Activated gamma-delta T cell treated with Interleukin-2 at 50 U/mL for 16 hours (primary cell): ENCODE measurements around the gene TENM4.

ENCODE experiments used
- DNase-seq: peaks from one replicate; pipeline ENCODE4 v3.0.0-alpha.2; 2020

Gene TENM4

DNA sequence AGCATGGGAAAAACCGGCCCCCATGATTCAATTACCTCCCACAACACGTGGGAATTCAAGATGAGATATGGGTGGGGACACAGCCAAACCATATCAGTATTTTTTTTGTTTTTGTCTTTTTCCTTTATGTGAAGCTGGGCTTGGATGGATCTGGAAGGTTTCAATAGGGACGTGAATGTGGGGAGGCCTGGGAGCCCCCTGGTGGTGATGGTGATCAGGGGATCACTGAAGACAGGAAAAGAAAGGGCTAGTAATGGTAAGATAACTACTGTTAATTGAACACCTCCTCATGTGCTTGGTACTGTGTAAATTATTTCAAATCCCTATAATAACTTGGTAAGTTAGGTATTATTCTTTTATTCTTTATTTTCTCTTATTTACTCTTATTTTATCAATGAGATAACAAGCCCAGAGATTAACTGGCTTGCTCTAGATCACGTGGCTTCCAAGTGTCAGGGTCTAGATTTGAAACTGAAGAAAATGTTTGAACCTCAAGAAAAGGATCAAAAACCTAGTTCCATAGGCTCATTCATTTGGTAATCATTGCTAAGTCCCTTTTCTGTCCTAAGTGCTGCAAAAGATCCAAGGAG is 364.2 kb downstream of the TENM4 start:
- DNase-seq: no peak

DNA sequence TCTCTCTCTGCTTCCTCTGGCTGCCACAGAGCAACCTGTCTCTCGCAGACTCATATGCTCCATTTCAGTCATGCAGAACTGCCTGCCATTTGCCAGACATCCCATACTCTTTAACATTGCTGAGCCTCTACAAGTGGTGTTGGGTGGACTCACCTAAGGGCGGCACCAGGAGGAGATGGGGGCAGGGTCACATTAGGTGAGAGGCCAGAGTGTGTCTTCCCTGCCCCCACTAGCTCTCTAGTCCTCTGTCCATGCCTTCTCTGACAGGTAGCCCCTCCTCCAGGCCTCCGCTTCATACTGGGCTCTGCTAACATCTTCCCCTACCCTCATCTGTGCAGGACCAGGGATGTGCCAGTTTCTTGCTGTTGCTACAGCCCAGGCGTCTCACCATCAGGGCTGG is 366.3 kb downstream of the TENM4 start:
- no peak for DNase-seq

DNA sequence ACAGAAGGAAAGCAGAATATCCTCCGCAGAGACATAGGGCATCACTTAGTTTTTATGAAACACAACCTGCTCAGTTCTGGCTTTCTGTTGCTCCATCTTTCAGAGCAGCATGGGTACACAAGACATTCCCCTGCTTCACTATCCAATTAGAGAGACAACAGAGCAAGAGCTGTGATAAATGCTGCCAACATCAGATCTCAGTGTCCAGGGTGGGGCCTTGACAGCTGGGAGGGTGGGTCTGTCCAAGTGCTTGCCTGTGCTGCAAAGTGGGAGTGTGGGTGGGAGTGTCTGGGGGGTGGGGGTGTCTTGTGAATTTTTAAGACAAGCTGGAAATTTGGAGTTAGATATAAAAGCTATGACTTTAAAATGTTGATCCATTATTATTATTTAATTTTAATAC is 369.6 kb downstream of the TENM4 start:
- no peak for DNase-seq

DNA sequence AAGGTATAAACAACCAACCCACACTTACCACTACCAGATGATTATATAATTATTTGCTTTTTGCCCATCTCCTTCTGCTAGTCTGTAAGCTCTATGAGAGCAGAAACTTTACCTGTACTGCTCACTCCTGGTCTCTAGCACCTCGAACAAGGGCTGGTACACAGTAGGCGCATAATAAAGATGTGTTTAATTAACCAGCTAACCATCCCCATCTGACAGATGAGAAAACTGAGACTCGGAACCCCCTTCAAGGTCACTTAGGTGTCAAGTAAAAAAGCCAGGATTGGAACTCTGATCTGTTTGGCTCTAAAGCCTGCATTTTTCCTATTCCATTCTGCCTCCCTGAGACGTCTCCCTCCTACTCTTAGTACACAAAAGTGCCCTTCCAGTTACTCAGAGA is 370.3 kb downstream of the TENM4 start:
- no peak for DNase-seq

DNA sequence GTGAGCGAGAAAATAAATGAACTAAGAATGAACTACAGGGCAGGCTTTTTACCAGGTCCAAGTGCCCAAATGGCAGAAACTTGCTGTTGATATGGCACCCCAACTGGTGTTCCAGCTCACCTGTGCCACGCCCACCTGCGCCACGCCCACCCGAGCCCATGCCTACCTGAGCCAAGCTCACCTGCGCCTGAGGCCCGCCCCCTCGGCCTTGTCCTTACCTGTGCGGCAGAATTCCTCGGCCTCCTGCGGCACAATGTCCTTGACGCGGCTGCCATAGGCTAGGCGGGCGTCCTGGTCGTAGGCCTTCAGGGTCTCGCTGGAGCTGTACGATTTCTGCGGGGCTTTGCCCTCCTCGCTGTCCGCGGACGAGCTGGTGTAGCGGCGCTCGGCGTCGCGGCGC is 371.3 kb downstream of the TENM4 start:
- no peak for DNase-seq

DNA sequence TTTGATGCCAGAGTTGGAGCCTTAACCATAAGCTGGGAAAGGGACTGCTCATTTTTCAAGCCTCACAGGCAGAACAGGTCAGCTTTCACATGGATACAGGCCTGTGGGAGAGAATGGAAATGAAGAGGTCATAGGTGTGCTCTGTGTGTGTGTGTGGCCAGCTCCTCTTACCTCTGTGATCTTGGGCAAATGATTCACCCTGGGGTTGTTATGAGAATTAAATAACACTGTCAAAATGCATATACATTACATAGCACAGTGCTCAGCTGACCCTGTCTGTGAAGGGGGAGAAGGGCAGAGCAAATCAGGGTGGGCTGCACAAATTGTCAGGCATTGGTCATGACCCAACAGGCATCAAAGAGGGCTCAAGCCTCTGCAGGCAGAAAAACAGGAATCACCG is 372.5 kb downstream of the TENM4 start:
- no peak for DNase-seq

DNA sequence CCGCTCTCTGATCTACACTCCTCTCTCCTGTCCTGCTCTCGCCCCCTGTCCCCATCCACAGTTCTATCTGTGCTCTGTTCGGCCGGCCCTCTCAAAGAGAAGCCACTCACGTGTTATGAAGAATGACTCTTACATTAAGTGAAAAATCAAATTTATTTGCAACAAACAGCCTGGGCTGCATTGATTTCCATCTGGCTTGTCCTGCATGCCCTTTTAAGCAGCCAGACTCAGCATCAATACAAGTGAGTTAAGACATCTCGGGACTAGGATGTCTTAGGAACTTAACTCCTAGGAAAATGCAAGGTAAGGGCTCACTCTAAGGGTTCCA is 373.5 kb downstream of the TENM4 start:
- no peak for DNase-seq

DNA sequence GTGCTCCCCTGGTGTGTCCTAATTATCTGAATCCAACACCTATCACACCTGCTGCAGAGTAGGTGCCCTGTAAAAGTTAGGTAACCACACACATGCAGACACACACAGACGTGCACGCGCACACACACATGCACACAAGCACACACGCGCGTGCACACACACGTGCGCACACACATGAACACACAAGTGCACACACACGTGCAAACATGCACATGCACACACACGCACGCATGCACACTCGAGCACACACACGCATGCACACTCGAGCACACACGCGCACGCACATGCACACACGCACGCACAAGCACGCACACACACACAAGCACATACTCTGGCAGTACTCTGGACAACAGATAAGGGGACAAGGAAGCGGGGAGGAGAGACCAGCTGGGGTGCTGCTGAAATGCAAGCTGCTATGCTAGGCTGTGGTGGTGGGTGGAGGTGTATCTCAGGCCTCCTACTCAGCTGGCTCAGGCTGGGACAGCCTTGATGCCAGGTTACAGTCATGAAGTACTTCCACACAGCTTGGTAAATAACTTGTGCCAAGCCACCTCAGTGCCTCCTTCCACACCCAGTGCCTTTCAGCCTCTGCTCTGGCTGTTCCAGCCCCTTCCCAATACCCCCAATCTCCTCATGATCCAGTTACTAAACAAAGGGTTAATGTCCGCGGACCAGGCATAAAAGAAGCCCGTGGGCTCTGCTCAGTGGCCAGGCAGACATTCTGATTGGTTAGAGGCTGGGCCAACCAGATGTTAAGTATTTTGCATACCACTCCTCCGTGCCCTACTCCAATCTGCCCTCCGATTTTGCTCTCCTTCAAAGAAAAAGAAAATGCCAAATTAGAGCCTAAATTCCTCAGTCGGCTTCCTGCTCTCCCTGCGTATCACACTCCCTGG is 374.1 kb downstream of the TENM4 start:
- DNase-seq: no peak

DNA sequence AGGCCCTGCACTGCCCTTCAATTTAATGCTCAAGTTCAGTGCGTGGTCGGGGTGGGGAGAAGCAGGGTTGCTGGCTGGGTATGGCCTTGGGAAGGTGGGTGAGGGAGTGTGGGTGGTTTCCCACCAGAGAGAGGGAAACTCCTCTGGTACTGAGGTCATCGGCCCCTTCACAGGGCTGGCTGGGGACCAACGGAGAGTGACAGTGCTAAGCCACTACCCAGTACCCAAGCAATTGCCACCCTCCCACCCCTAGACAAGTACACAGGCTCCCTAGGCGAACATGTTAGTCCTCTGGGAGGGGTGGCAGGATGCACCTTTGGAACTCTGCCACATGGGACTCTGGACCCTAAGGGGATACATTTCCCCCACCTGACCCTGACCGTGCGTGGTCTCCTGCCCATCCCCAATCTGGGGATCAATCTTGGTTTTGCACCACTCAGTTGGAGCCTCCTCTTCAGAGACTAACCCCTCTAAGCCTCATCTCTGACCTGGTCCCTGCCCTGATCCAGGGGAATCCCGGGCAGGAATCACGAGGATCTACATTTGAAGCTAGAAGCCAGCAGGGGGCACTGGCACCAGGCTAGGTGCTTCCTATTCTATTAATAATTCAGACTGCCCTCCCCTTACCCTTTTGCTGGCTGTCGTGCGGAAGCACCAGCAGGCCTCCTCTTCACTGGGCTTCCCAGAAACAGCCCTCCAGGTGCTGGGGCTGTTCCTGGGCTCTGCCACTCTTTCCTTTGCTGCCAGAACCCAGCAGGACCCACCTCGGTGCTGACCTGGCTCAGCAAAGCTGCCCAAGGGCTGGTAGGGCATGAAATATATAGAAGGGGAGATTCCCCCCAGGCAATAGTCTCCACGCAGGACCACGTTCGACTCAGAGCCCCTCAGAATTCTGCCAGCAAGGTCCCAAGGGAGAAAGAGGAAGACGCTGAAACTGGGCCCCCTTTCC is 377.7 kb downstream of the TENM4 start:
- DNase-seq: no peak

DNA sequence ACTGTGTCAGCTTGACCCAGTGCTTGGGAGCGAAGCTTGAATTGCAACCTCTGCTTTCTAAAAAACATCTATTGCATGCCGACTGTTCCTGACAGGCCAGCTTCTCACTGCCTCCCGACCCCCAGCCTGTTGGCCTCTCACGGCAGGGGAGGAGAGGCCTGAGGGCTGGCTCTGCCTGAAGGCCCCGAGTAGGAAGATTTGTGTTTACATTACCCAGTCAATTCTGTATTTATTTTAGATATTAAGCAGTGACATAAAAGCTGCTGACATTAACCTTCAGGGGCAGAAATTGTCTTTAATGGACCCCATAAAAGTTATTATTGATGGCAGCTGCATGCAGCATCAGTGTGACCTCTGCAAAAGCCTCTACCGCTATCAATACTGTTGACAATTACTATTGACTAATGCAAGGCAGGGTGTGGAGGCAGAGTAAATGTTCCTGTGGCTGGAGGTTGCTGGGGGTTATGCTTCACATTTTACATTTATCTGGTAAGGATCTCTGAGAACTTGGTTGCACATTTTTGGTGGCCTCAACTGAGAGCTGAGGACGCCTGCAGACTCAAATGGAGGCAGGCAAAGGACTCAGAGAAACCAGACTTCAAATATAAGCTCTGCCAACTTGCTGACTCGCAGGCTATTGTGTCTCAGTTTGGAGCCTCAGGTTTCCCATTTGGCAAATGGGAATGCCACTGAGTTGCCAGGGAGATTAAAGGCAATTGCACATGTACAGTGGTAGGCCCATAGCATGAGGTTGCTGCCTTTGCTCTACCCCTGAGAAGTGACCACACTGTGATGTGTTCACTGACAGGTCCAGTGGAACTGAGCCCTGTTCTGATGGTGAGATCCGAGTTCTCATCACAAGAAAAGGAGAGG is 380.5 kb downstream of the TENM4 start:
- no peak for DNase-seq

DNA sequence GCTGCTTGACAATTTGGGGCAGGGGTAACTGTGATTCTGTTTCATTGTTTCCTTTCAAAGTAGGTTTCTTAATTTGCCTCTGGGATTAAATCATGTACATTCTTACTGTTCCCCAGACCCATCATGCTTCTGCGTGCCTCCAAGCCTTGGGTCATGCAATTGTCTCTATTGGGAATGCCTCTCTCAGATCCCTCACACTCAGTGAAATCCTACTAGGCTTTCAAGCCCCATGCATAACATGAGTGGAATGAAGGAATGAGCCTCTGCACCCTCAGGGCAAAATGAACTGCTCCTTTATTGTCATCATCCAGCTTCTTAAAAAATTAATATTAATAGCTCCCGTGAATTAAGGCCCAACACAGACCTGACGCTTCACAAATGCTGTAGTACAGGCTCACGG is 381.7 kb downstream of the TENM4 start:
- no peak for DNase-seq

DNA sequence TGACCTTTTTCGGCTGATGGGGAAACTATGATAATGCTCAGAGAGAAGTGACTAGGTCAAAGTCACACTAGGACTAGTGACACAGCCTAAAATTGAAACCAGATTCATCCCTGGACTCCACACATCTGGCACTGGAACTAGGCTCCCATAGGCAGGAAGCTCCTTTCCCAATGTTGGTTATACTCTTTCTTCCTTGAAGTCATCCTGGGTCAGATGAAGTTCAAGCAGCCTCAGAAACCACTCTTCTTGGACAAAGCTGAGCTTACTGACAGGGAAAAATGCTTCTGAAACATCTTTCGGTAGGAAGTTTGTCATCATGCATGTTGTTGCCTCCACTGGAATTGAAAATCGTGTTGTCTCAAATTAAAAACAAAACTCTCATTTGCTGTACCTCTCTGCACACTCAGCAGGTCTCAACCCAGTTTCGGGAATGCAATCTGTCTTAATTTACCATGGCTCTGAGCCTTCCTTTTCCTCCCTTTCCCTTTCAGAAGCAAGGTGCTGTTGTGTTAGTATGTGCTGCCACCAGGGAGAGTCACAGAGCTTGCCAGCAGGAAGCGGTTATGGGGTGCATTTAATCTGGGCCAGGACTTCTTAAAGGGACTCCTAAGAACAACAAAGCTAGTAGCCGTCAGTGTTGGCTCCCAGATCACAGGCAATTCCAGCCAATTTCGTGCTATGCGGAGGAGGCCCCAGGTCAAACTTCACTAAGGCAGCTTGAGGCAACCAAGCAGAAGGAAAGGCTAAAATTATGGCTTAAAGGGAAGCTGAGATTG is 384.8 kb downstream of the TENM4 start:
- no peak for DNase-seq

DNA sequence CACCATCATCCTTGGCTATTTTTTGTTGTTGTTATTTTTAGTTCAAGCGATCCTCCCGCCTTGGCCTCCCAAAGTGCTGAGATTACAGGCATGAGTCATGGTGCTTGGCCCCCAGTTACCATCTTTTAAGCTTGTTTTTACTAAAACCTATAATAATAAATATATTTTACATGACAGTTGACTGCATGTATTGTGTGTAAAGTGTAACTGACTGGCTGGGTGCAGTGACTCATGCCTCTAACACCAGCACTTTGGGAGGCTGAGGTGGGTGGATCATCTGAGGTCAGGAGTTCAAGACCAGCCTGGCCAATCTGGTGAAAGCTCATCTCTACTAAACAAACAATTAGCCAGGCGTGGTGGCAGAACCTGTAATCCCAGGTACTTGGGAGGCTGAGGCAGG is 386.2 kb downstream of the TENM4 start:
- no peak for DNase-seq

DNA sequence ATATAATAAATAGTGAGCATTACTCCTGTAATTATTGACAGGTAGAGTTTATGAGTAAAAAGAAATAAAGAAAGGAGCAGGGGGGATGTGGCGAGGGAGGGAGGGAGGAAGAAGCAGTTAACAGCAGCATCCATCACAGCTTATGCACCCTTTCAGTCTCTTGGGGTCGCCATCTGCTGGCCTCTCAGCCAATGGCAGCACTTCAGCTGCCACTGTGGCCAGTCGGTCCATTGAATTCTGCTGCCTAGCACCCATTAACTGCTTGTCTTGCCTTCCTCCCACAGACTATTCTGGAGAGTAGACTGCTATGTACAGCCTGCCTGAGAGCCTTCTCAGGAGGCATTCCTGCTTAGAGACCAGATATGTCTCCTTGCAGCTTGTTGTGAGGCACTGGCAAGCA is 388.3 kb downstream of the TENM4 start:
- no peak for DNase-seq

DNA sequence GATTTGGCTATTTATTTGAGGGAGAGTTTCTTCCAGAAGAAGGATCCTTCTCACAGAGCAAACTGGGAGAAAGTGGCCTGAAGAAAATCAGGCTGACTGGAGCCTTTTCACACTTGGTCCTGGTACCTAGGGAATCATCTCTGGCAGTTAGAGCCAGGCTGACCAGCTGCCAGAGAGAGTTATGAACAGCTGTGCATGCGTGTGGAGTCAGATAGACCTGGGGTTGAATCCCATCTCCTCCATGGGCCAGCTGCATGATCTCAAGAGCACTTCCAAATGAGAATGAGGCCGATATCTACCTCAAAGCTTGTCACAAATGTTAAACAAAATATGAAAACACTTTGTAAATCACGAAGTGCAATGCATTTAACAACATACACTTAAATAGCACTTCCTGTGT is 390.0 kb downstream of the TENM4 start:
- no peak for DNase-seq

DNA sequence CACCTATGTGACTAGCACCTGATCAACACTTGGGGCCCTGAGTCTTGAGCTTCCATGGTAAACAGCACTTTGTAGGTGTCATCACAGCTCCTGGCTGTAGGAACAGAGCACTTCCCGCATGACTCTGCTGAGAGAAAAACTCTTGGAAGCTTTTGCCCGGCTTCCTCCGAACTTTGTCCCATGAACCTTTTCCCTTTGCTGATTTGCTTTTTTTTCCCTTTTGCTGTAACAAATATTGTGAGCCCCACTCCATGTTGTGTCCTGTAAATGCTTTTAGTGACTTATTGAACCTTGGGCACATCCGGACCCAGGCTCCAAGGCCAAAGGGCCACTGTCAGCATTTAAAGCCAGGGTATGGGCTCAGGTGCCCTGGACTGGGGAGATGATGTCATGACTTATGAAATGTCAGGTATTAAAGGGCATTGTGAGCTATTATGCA is 391.1 kb downstream of the TENM4 start:
- no peak for DNase-seq

DNA sequence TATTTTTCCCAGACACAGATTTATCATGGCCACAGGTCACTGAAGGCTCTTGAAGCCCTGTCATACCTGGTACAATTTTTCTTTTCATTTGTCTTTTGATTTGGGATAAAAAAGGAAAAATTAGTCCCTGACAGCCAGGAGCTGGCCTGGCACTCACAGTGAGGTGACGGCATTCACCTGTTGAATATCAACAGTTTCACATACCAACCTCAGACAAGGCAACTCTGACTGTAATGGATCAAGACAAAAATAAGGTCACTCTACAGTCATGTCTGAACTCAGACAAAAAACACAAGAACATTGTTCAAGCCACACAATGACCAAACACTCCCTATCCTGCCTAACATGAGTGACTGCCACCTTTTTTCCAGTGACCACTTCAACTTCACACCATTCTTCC is 392.9 kb downstream of the TENM4 start:
- no peak for DNase-seq

DNA sequence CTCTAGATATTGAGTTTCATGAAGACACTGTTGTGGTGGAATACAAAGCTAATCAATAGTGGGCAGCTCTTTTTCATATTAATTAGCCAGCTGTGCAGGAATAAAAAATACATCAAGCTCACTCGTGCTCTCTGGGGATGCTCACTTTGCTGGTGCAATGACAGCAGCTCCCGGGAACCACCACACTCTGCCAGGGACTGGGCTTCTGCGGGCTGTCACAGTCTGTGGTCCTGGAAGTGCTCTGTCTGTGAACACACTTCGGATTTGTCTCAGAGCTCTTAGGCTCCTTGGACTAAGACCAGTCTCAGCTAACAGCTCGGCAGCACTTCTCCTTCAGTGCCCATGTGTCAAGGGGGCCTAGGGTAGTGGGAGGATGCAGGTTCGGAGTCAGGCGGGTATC is 393.5 kb downstream of the TENM4 start:
- no peak for DNase-seq

DNA sequence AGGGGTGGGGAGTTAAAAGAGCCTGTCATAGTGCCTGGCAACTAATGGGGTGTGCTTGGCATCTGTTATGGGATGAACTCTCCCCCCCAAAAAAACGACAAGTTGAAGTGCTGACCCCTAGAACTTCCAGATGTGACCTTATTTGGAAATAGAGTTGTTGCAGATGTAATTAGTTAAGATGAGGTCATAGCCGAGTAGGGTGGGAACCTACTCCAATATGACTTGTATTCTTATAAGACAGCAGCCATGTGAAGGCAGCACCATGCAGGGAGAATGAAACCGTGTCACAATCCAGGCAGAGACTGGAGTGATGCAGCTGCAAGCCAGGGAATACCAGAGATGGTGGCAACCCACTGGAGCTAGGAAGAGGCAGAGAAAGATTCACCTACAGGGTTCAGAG is 394.5 kb downstream of the TENM4 start:
- no peak for DNase-seq

DNA sequence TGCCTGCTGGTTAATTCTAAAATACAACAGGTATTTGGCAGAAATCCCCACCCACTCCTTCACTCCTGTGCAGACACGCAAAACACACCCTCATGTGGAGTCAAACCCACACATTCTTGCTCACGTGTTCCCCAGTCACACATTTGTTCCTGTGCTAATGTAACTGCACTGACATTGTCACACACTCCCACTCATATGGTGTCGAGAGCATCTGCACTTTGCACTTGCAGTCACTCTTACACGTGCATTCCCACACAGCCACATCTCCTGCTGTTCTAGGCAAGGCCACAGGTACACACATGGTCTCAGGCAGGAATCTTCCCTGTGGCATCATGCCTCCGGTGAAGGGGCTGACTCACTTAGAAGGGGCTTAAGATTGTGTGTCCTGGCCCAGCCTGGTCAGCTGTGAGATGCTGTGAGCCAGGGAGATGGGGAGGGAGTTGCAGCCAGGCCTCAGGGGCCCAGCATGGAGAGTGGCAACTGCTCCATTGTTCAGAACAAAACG is 395.0 kb downstream of the TENM4 start:
- DNase-seq: no peak

DNA sequence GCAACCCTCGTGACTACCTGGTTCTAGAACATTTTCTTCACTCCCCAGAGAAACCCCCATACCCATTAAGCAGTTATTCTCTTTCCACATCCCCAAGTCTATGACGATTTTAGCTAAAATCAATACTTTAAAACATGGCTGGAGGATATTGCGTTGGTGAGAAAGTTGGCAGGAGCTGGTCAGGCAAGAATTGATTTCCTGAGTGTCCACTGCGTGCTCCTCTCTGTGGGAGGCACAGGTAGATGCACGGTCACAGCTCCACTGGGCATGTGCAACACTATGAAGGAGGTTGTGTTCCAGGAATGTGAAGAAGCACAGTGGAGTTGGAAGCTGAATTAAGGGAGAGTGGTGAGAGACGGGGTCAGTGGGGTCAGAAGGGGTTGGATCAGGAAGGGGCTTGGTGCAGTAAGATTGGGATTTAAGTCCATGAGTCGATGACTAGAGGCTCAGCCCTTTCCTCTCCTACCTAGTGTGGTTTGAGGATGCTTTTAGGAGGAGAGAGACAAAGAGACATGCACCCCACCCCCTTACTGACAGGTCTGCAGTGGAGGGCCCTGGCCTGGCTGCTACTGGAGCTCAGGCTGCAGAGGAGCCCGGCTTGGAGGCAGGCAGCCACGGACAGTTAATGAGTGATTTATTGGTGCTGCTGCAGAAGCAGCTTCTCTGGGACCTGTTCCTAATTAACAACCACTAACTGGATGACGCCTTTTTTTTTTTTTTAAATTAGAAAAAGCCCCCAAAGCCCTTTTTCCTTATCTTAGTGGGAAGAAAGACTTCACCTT is 395.6 kb downstream of the TENM4 start:
- DNase-seq: no peak
